Measurements from ENCODE around the gene KRTAP9-6. TPM values are rescaled to one million over a fixed set of nuclear protein-coding genes. Genes with fewer than 3 reads are reported as not detected.
"Not testable (repeated sequence)": the region's sequence is repeated elsewhere in the genome, so short reads cannot be mapped to it uniquely, and the experiment has no call there.

Gene KRTAP9-6
- total RNA-seq, 1 donor from 2014 or later, result not detected

- no peaks in the 10 kb centered on the region for H3K9me3 Mint-ChIP-seq
- H3K4me3 Mint-ChIP-seq, result no peak overlapping the region
- no peak for DNase-seq (ENCODE audit: extremely low spot score, unreplicated experiment)
- H3K27ac Mint-ChIP-seq, result no peak overlapping the region
- peaks cover 40% of the 10 kb centered on the region for H3K27me3 Mint-ChIP-seq
- no peak for TF ChIP-seq CTCF (conservative IDR thresholded peaks at IDR 0.05)
- H3K36me3 Mint-ChIP-seq, result no peaks in the 10 kb centered on the region
- no peaks in the 10 kb centered on the region for H3K4me1 Mint-ChIP-seq (ENCODE audit: unreplicated experiment)
These were observed 10.3 kb upstream of the KRTAP9-6 start for GRCh38 chr17:41254861-41255260.

GRCh38 chr17:41255381-41256290 lies 9.5 kb upstream of the KRTAP9-6 start, which contains the start of gene KRTAP9-9:
TSS of gene KRTAP9-9 (plus strand) at chr17:41255384.
- not testable (repeated sequence) for H3K27ac Mint-ChIP-seq; H3K36me3 Mint-ChIP-seq; H3K4me3 Mint-ChIP-seq; DNase-seq (ENCODE audit: extremely low spot score, unreplicated experiment); H3K9me3 Mint-ChIP-seq; H3K4me1 Mint-ChIP-seq (ENCODE audit: unreplicated experiment)
- H3K27me3 Mint-ChIP-seq, result peaks cover 32% of the 10 kb centered on the region

GRCh38 chr17:41256291-41256685 lies 8.9 kb upstream of the KRTAP9-6 start:
- H3K4me3 Mint-ChIP-seq, result no peak overlapping the region
- peaks cover 36% of the 10 kb centered on the region for H3K27me3 Mint-ChIP-seq
- no peak overlapping the region for H3K27ac Mint-ChIP-seq
- H3K9me3 Mint-ChIP-seq, result no peaks in the 10 kb centered on the region
- TF ChIP-seq CTCF (conservative IDR thresholded peaks at IDR 0.05), result no peak
- no peaks in the 10 kb centered on the region for H3K4me1 Mint-ChIP-seq (ENCODE audit: unreplicated experiment)
- no peaks in the 10 kb centered on the region for H3K36me3 Mint-ChIP-seq
- no peak for DNase-seq (ENCODE audit: extremely low spot score, unreplicated experiment)

- TF ChIP-seq CTCF (conservative IDR thresholded peaks at IDR 0.05), result no peak
- no peaks in the 10 kb centered on the region for H3K4me1 Mint-ChIP-seq (ENCODE audit: unreplicated experiment)
- peaks cover 32% of the 10 kb centered on the region for H3K27me3 Mint-ChIP-seq
- no peak overlapping the region for H3K27ac Mint-ChIP-seq
- H3K4me3 Mint-ChIP-seq, result no peak overlapping the region
- H3K9me3 Mint-ChIP-seq, result no peaks in the 10 kb centered on the region
- H3K36me3 Mint-ChIP-seq, result no peaks in the 10 kb centered on the region
- DNase-seq (ENCODE audit: extremely low spot score, unreplicated experiment), result no peak
These were observed 6.8 kb upstream of the KRTAP9-6 start for GRCh38 chr17:41258406-41258805.

GRCh38 chr17:41263212-41263611 lies 2.0 kb upstream of the KRTAP9-6 start:
- peaks cover 20% of the 10 kb centered on the region for H3K27me3 Mint-ChIP-seq
- TF ChIP-seq CTCF (conservative IDR thresholded peaks at IDR 0.05), result no peak
- no peak for DNase-seq (ENCODE audit: extremely low spot score, unreplicated experiment)
- H3K36me3 Mint-ChIP-seq, result no peaks in the 10 kb centered on the region
- H3K27ac Mint-ChIP-seq, result no peak overlapping the region
- H3K9me3 Mint-ChIP-seq, result no peaks in the 10 kb centered on the region
- H3K4me1 Mint-ChIP-seq (ENCODE audit: unreplicated experiment), result no peaks in the 10 kb centered on the region
- no peak overlapping the region for H3K4me3 Mint-ChIP-seq

- Mint-ChIP-seq H3K27me3 (peaks cover 19% of the 10 kb centered on the region), H3K36me3 (no peaks in the 10 kb centered on the region), H3K27ac (no peak overlapping the region), H3K4me1 (ENCODE audit: unreplicated experiment) (no peaks in the 10 kb centered on the region), H3K9me3 (no peaks in the 10 kb centered on the region), H3K4me3 (no peak overlapping the region)
- no peak for DNase-seq (ENCODE audit: extremely low spot score, unreplicated experiment)
- no peak for TF ChIP-seq CTCF (conservative IDR thresholded peaks at IDR 0.05)
These were observed 579 bp upstream of the KRTAP9-6 start for GRCh38 chr17:41264599-41264998.
